Mammary epithelial cell (primary cell): ENCODE measurements around the gene DPH3.

Experiments used
- EZH2 ChIP-seq: IDR thresholded peaks from 2 replicates; pipeline ENCODE4 v1.6.1; 2012; ENCODE audit warnings: low read length, inconsistent platforms, borderline replicate concordance
- TF ChIP-seq, protein P1 (sequence below), 2 donors: IDR thresholded peaks in 1 of 2; conservative IDR thresholded peaks in 1 of 2; 2 replicates each; pipeline ENCODE4 v1.5.1; 2011 to 2012; ENCODE audit warnings: inconsistent platforms in 2 of 2, low read length in 2 of 2, mild to moderate bottlenecking in 2 of 2, control low read depth in 1 of 2, low read depth in 1 of 2; ENCODE audit not compliant: insufficient read depth in 1 of 2; ENCODE audit errors: extremely low read depth in 1 of 2

DNA sequence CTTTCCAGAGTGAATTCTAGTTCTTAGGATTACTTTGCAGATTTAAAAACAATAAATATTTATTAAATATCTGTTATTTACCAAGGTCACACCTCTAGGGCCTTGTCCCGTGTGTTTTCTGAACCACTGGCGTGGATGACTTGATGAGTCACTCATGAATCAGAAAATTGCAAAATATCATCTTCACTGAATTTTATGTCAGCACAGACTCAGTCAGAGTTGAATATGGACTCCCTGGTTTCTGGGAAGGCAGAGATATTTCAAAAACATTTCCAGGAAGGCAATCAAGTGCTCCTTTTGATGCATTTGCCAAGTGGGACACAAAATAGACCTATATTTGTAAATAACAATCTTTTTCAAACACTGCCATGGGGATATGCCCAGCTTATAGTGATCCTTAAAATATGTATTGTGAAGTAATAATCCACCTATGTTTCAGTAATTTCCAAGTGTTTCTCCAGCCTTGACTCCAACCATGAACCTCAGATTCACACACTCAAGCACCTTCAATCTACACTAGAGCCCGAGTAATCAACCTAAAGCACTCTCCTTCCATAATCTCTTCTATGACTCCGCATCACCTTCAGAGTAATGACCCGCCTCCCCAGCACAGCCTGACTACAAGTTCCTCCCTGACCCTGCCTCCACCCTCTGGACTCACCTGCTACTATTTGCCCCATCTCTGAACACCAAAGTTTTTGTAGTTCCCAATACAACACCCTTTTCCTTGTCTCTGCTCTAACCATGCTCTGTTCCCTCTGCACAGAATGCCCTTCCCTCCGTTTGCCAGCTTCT, 24.3 kb downstream of the DPH3 start:
- TF ChIP-seq, protein P1, sequence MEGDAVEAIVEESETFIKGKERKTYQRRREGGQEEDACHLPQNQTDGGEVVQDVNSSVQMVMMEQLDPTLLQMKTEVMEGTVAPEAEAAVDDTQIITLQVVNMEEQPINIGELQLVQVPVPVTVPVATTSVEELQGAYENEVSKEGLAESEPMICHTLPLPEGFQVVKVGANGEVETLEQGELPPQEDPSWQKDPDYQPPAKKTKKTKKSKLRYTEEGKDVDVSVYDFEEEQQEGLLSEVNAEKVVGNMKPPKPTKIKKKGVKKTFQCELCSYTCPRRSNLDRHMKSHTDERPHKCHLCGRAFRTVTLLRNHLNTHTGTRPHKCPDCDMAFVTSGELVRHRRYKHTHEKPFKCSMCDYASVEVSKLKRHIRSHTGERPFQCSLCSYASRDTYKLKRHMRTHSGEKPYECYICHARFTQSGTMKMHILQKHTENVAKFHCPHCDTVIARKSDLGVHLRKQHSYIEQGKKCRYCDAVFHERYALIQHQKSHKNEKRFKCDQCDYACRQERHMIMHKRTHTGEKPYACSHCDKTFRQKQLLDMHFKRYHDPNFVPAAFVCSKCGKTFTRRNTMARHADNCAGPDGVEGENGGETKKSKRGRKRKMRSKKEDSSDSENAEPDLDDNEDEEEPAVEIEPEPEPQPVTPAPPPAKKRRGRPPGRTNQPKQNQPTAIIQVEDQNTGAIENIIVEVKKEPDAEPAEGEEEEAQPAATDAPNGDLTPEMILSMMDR (conservative IDR thresholded peaks at IDR 0.05 in 1 of 2, IDR thresholded peaks at IDR 0.05 in 1 of 2; ENCODE audit: extremely low read depth in 1 of 2, insufficient read depth in 1 of 2, low read depth in 1 of 2, low read length in 2 of 2) = no peak
- no peak for TF ChIP-seq EZH2
